Transverse colon (tissue), 4 donors: ENCODE results near the gene GLI2.

ENCODE experiments used
- CTCF ChIP-seq, 5 experiments: fragments of 200-600 bp in 3 of 5; fragments of 450-650 bp in 2 of 5; sonication (generic) in 3 of 5; IDR thresholded peaks; 1 replicate in 2 of 5; 2 replicates in 3 of 5; pipeline ENCODE4 v1.5.1; 2016 to 2017; ENCODE audit warnings: antibody characterized with exemption in 5 of 5, inconsistent platforms in 3 of 5, mild to moderate bottlenecking in 2 of 5, moderate library complexity in 1 of 5
- EP300 ChIP-seq: sonication (generic); formaldehyde crosslinking; IDR thresholded peaks from one replicate; pipeline ENCODE4 v1.6.1; 2017; ENCODE audit warnings: antibody characterized with exemption, low read depth
- POLR2AphosphoS5 ChIP-seq, 3 donors: sonication (generic); formaldehyde crosslinking; IDR thresholded peaks; one replicate each; pipeline ENCODE4 v1.6.1; 2016; ENCODE audit warnings: antibody characterized with exemption in 3 of 3

DNA sequence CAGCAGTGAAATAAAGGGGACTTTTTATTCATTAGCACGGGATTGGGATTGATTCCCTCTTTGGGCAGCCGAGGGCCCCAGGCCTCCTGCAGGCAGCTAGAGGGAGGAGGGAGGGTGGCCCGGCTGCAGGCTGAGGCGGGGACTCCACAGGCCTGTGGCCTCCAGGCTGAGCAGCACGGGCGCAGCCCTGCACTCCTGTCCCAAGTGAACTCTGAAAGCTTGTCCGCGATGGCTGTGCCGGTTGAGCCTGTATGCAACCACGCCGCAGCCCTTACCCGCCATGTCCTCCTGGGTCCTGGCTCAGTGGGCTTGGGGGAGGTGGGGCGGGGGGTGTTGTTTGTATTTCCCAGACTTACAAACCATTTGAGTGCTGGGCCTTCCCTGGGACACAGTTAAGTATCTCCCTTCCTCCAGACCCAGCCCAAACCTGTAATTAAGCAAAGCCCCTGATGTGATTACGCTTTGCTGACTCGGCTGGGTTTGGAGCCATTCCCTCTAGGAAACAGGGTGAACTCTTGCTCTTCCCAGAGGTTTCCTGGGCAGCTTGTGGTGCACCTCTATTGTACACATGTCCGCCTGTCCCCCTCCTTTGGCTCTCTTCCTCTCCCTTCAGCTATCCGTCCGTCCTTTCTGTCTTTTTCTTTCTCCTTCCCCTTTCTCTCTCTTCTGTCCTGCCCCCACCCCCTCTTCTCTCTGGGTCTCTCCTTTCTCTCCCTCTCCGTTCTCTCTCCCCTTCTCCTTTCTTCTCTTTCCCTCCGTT, 5.3 kb downstream of the GLI2 start:
- TF ChIP-seq CTCF (IDR thresholded peaks at IDR 0.05) (no peak), EP300 (no peak), POLR2AphosphoS5 (IDR thresholded peaks at IDR 0.05) (no peak)
